ENCODE data around the gene C3orf62.
A peak's percentile ranks its signal among the peaks of the same experiment; 100 is the strongest.

The C3orf62 gene

DNA sequence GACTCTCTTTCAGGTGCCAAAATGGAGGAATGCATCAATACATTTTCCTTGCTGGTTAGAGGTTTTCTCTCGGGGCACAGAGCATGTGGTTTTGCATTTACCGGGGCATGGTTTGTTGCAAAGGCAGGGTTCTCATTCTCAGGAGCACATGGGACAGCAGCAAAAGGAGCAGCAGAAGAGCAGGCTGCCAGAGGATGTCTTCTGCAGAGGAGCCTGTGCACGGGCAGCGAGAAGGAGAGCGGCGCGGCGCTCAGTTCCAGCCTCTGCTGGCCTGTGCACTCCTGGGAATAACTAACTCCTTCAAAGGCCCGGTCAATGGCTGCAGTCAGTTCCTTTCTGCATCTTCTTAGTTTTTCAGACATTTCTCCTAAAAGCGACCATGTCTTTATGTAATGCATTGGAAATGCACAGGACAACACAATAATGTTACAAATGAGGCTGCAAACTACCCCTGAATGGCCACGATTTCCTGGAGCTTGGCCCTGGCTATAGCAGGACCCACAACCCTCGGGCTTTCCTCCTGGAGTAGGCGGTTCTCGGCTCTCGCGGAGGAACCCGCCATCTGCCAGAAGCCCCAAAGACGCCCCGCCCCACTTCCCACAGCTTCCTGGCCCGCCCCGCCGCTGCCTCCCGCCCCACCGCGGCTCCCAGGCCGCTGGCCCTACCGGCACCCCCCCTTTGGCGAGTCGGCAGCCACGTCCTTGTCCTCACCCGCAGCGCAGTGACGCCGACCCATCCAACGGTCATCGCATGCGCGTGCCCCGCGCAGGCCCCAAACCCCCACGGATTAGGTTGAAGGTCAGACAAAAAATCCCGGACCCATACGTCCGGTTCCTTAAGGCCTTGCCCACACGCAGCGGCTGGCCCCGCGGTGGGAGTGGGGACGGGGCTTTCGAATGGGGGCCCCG is at the start of gene C3orf62:
TSS of gene C3orf62 (minus strand) at position 758 of the 908 bp plus-strand sequence. CDS start at position 398, 360 bp downstream.
- peak within 1 kb of the TSS; percentile 98 for H3K4me2 ChIP-seq
- no peaks in the 10 kb centered on the region for H3K9me3 ChIP-seq
- TF ChIP-seq Cebpa-rat (IDR thresholded peaks at IDR 0.05): no peak
- peak within 1 kb of the TSS; percentile 90 for H3K27ac ChIP-seq
- H3K9ac ChIP-seq: peak within 1 kb of the TSS; percentile 80
- H3K4me3 ChIP-seq: peak within 1 kb of the TSS; percentile 63
- H3K36me3 ChIP-seq: peaks cover 47% of the 10 kb centered on the region
- no peaks in the 10 kb centered on the region for H4K20me1 ChIP-seq
- H3K4me1 ChIP-seq: peaks cover 47% of the 10 kb centered on the region
- no peaks in the 10 kb centered on the region for H3K27me3 ChIP-seq

GRCh38 chr3:49324768-49325167 is 47.7 kb upstream of the C3orf62 start:
- peaks cover 26% of the 10 kb centered on the region; the same call in 1 of the 2 replicates for H4K20me1 ChIP-seq
- no peak overlapping the region for H3K9ac ChIP-seq
- no peak overlapping the region for H3K27ac ChIP-seq
- H3K4me3 ChIP-seq: no peak overlapping the region
- no peaks in the 10 kb centered on the region for H3K4me1 ChIP-seq
- H3K36me3 ChIP-seq: peaks cover 100% of the 10 kb centered on the region
- TF ChIP-seq Cebpa-rat (IDR thresholded peaks at IDR 0.05): no peak
- H3K27me3 ChIP-seq: no peaks in the 10 kb centered on the region
- H3K4me2 ChIP-seq: no peak overlapping the region
- H3K9me3 ChIP-seq: no peaks in the 10 kb centered on the region

DNA sequence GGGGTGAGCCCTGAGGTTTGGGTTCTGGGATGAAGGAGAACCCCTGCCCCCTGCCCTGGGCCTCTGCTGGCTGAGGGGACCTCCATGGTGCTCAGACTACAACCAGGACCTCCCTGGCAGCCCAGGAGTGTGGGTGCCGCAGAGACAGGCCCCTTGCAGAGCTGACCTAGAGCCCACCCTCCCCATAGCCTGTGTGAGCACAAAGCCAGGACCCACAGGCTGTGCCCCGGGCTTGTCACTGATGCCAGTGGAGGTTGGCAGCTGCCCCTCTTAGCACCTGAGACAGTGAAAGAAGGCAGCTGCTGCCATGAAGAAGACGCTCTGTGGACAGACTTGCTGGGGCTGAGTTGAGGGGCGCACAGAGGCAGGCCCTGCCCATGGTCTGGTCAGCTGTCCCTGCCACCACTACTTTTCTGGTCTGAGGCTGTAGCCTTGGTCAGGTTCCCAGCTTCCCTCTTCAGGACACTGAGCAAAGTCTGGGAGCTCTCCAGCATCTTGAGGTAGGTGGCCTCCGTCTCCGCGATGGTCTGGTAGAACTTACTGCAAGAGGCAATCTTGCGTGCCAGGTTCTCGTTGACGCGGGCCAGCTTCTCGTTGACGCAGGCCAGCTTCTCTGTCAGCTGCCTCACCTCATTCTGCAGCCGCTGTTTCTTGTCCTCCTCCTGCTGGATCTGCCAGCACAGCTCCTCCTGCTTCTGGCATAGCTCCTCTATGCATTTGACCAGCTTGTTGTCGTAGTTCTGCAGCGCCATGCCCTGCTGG is 39.8 kb upstream of the C3orf62 start:
- H3K27ac ChIP-seq: no peak overlapping the region
- peaks cover 5% of the 10 kb centered on the region; the same call in 1 of the 2 replicates for H4K20me1 ChIP-seq
- H3K4me2 ChIP-seq: no peak overlapping the region
- H3K9ac ChIP-seq: no peak overlapping the region
- H3K4me3 ChIP-seq: no peak overlapping the region
- peaks cover 10% of the 10 kb centered on the region for H3K4me1 ChIP-seq
- no peaks in the 10 kb centered on the region for H3K27me3 ChIP-seq
- peaks cover 99% of the 10 kb centered on the region for H3K36me3 ChIP-seq
- H3K9me3 ChIP-seq: no peaks in the 10 kb centered on the region
- no peak for TF ChIP-seq Cebpa-rat (IDR thresholded peaks at IDR 0.05)

- Histone ChIP-seq H3K4me2 (peak overlapping the region; percentile 29; the same call in 1 of the 2 replicates), H3K4me3 (no peak overlapping the region), H3K9me3 (no peaks in the 10 kb centered on the region), H3K36me3 (peaks cover 99% of the 10 kb centered on the region), H4K20me1 (no peaks in the 10 kb centered on the region), H3K27ac (0 out of 2 replicates have a peak overlapping the region, but pooled peaks have one; percentile 10), H3K9ac (no peak overlapping the region), H3K27me3 (no peaks in the 10 kb centered on the region), H3K4me1 (peaks cover 10% of the 10 kb centered on the region)
- TF ChIP-seq Cebpa-rat (IDR thresholded peaks at IDR 0.05): no peak
Measured at GRCh38 chr3:49313896-49314688, 37.1 kb upstream of the C3orf62 start.

DNA sequence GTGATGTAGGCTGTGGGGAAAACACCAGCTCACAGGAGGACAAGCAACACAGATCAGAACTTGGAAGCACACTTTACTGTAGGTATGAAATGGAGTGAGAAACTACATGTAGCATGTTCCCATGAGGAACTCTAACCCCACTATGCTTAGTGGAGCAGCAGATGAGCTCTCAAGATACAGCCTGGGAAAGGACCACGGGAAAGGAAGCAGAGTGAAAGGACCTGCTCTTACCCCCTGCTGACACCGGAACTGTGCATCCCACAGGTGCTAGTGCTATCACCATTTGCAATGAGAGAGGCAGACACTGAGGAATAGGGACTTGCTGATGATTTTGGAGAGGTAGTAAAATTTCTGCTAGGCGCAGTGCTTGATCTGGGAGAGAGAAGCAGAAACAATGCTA is 34.3 kb upstream of the C3orf62 start:
- TF ChIP-seq Cebpa-rat (IDR thresholded peaks at IDR 0.05): no peak
- Histone ChIP-seq H3K4me3 (no peak overlapping the region), H3K9me3 (no peaks in the 10 kb centered on the region), H3K4me1 (peaks cover 10% of the 10 kb centered on the region), H3K27me3 (no peaks in the 10 kb centered on the region), H3K27ac (no peak overlapping the region), H3K4me2 (no peak overlapping the region), H3K36me3 (peaks cover 99% of the 10 kb centered on the region), H4K20me1 (no peaks in the 10 kb centered on the region; the same call in 1 of the 2 replicates), H3K9ac (no peak overlapping the region)

- TF ChIP-seq Cebpa-rat (IDR thresholded peaks at IDR 0.05): no peak
- H3K9ac ChIP-seq: no peak overlapping the region
- peaks cover 99% of the 10 kb centered on the region for H3K36me3 ChIP-seq
- H3K4me2 ChIP-seq: no peak overlapping the region
- no peaks in the 10 kb centered on the region; the same call in 1 of the 2 replicates for H4K20me1 ChIP-seq
- no peaks in the 10 kb centered on the region for H3K27me3 ChIP-seq
- H3K4me3 ChIP-seq: no peak overlapping the region
- no peak overlapping the region for H3K27ac ChIP-seq
- no peaks in the 10 kb centered on the region for H3K9me3 ChIP-seq
- H3K4me1 ChIP-seq: peaks cover 16% of the 10 kb centered on the region
Measured at GRCh38 chr3:49310677-49311076, 33.6 kb upstream of the C3orf62 start.

- peaks cover 100% of the 10 kb centered on the region for H3K36me3 ChIP-seq
- H3K4me1 ChIP-seq: peaks cover 9% of the 10 kb centered on the region
- peaks cover 7% of the 10 kb centered on the region; the same call in 1 of the 2 replicates for H4K20me1 ChIP-seq
- no peaks in the 10 kb centered on the region for H3K27me3 ChIP-seq
- no peak overlapping the region for H3K4me3 ChIP-seq
- 0 out of 2 replicates have a peak overlapping the region, but pooled peaks have one; percentile 49 for H3K27ac ChIP-seq
- H3K4me2 ChIP-seq: no peak overlapping the region
- no peaks in the 10 kb centered on the region for H3K9me3 ChIP-seq
- H3K9ac ChIP-seq: no peak overlapping the region
- no peak for TF ChIP-seq Cebpa-rat (IDR thresholded peaks at IDR 0.05)
Measured at GRCh38 chr3:49305608-49306007, 28.6 kb upstream of the C3orf62 start.

DNA sequence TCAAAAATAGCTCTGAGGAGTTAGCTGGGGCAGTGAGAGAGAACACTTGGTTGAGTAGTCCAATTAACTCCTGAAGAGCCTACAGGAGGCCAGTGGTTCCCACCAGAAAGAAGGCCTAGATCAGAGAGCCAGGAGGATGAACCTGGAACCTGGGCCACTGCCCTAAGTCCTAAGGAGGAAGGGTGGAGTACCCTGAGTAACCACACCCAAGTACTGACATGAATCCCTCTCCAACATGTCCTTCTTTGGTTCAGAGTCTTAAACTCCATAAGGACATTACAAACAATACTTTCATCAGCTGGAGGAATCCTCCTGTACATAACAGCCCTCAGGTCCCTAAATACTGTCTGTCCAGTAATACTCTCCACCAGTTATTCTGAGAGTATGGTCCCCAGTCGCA is 25.6 kb upstream of the C3orf62 start:
- peaks cover 9% of the 10 kb centered on the region for H3K4me1 ChIP-seq
- no peak overlapping the region for H3K9ac ChIP-seq
- no peak overlapping the region for H3K4me2 ChIP-seq
- peaks cover 100% of the 10 kb centered on the region for H3K36me3 ChIP-seq
- H4K20me1 ChIP-seq: peaks cover 7% of the 10 kb centered on the region; the same call in 1 of the 2 replicates
- H3K9me3 ChIP-seq: no peaks in the 10 kb centered on the region
- H3K27ac ChIP-seq: no peak overlapping the region
- TF ChIP-seq Cebpa-rat (IDR thresholded peaks at IDR 0.05): no peak
- H3K4me3 ChIP-seq: no peak overlapping the region
- no peaks in the 10 kb centered on the region for H3K27me3 ChIP-seq

- no peaks in the 10 kb centered on the region for H3K9me3 ChIP-seq
- TF ChIP-seq Cebpa-rat (IDR thresholded peaks at IDR 0.05): no peak
- peaks cover 100% of the 10 kb centered on the region for H3K36me3 ChIP-seq
- no peak overlapping the region for H3K4me3 ChIP-seq
- H3K27ac ChIP-seq: no peak overlapping the region
- H3K4me1 ChIP-seq: peaks cover 2% of the 10 kb centered on the region
- H3K27me3 ChIP-seq: no peaks in the 10 kb centered on the region
- H3K9ac ChIP-seq: no peak overlapping the region
- H4K20me1 ChIP-seq: 0 out of 2 replicates have a peak, but pooled peaks cover 7% of the 10 kb centered on the region
- H3K4me2 ChIP-seq: no peak overlapping the region
Measured at GRCh38 chr3:49300595-49300994, 23.6 kb upstream of the C3orf62 start.
